Measurements from ENCODE around the gene PRKCZ.

The PRKCZ gene

DNA sequence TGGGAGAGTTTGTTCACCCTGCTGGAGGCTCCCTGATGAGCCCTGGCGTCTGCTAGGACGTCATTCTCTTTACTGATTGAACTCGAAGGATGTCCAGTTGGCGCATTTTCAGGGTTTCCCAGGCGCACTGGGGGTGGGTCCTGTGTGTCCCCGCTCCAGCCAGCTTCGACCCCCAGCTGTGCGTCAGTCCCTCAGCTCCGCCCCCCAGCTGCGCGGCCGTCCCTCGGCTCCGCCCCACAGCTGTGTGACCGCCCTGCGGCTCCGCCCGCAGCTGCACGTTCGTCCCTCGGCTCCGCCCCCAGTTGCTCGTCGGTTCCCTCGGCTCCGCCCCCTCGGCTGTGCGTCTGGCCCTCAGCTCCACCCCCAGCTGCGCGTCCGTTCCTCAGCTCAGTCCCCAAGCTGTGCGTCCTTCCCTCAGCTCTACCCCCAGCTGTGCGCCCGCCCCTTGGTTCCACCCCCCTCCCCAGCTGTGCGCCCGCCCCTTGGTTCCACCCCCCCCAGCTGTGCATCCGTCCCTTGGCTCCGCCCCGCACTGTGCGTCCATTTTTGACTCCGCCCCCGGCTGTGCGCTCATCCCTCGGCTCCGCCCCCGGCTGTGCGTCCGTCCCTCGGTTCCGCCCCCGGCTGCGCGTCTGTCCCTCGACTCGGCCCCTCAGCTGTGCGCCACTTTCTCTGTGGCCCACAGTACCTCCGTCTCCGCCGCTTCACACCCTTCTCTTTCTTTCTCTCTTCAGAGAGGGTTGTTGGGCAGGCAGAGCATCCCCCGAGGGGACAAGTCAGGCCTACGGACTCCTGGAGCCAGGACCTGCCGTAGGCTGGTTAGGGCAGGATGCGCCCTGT, 83.0 kb downstream of the PRKCZ start:
- Histone ChIP-seq H3K9me3 (replicated peaks in 1 of 11) (no peaks in the 10 kb centered on the region), H3K4me2 (peak overlapping the region; percentile 85 to 100 (median 94)), H3K9ac (peak overlapping the region; percentile 50 to 82 (median 65); a peak in 21 of 22 replicates), H3K4me1 (peaks cover 41 to 97% (median 93%) of the 10 kb centered on the region in 10 experiments), H3K27ac (peak overlapping the region; percentile 55 to 73 (median 69)), H3K4me3 (peak overlapping the region; percentile 43 to 72 (median 58)), H3K36me3 (peaks cover 0 to 12% (median 0%) of the 10 kb centered on the region in 11 experiments; a peak in 1 of 22 replicates), H4K20me1 (peaks cover 0 to 95% (median 30%) of the 10 kb centered on the region in 11 experiments; a peak in 16 of 22 replicates), H3K27me3 (peaks cover 0 to 14% (median 0%) of the 10 kb centered on the region in 11 experiments; a peak in 7 of 22 replicates)
- TF ChIP-seq Cebpa-rat (IDR thresholded peaks at IDR 0.05) = no peak

DNA sequence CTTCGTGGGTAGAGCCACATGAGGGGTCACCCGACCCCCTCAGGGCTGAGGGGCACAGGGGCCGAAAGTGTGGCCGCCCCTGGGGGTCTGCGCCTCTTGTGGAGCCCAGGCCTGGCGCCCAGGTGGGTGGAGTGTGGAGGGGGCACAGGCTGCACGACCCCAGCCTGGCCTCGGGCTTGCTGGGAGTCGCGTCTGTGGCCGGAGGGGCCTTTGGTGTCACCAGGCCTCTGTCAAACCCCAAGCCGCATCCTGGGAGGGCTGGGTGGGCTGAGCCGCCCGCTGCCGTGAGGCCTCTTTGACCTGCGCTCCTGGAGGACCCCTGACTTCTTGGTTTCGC, 83.6 kb downstream of the PRKCZ start:
- H4K20me1 ChIP-seq = peaks cover 0 to 95% (median 30%) of the 10 kb centered on the region in 11 experiments; a peak in 16 of 22 replicates
- peak overlapping the region; percentile 30 to 68 (median 58); a peak in 20 of 22 replicates for H3K9ac ChIP-seq
- H3K4me1 ChIP-seq = peaks cover 44 to 97% (median 93%) of the 10 kb centered on the region in 10 experiments
- H3K9me3 ChIP-seq (replicated peaks in 1 of 11) = no peaks in the 10 kb centered on the region
- peak overlapping the region in 8 of 10 experiments; percentile 13 to 61 (median 50); a peak in 14 of 20 replicates for H3K4me3 ChIP-seq
- H3K36me3 ChIP-seq = peaks cover 0 to 12% (median 0%) of the 10 kb centered on the region in 11 experiments; a peak in 1 of 22 replicates
- H3K27me3 ChIP-seq = peaks cover 0 to 20% (median 0%) of the 10 kb centered on the region in 11 experiments; a peak in 7 of 22 replicates
- peak overlapping the region; percentile 42 to 73 (median 60); a peak in 19 of 22 replicates for H3K27ac ChIP-seq
- no peak for TF ChIP-seq Cebpa-rat (IDR thresholded peaks at IDR 0.05)
- H3K4me2 ChIP-seq = peak overlapping the region; percentile 75 to 93 (median 86)

DNA sequence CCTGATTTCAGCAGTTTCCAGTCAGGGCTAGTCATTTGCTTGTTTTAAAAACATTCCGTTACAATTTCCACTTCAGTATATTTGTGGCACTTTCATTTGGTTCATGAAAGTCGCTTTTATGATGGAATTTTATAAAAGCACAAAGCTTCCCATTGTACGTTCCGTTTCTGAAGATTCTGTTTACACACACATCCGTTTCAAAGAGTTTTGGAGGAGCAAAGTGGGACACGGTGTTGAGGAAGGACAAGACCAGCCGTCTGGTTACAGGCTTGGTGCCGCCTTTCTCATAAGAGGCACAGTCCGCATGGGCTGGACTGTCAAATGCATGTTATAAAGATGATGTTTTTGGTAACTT, 84.0 kb downstream of the PRKCZ start:
- no peak overlapping the region for H3K4me3 ChIP-seq
- peak overlapping the region in 10 of 11 experiments; percentile 75 to 93 (median 86); a peak in 20 of 22 replicates for H3K4me2 ChIP-seq
- H3K9ac ChIP-seq = peak overlapping the region in 2 of 11 experiments; percentile 58 to 66; a peak in 3 of 22 replicates
- no peak for TF ChIP-seq Cebpa-rat (IDR thresholded peaks at IDR 0.05)
- H3K9me3 ChIP-seq (replicated peaks in 1 of 11) = no peaks in the 10 kb centered on the region
- H3K4me1 ChIP-seq = peaks cover 44 to 97% (median 93%) of the 10 kb centered on the region in 10 experiments
- H4K20me1 ChIP-seq = peaks cover 0 to 94% (median 30%) of the 10 kb centered on the region in 11 experiments; a peak in 16 of 22 replicates
- peak overlapping the region in 6 of 11 experiments; percentile 47 to 73 (median 62); a peak in 10 of 22 replicates for H3K27ac ChIP-seq
- peaks cover 0 to 12% (median 0%) of the 10 kb centered on the region in 11 experiments; a peak in 1 of 22 replicates for H3K36me3 ChIP-seq
- peaks cover 0 to 22% (median 0%) of the 10 kb centered on the region in 11 experiments; a peak in 7 of 22 replicates for H3K27me3 ChIP-seq

DNA sequence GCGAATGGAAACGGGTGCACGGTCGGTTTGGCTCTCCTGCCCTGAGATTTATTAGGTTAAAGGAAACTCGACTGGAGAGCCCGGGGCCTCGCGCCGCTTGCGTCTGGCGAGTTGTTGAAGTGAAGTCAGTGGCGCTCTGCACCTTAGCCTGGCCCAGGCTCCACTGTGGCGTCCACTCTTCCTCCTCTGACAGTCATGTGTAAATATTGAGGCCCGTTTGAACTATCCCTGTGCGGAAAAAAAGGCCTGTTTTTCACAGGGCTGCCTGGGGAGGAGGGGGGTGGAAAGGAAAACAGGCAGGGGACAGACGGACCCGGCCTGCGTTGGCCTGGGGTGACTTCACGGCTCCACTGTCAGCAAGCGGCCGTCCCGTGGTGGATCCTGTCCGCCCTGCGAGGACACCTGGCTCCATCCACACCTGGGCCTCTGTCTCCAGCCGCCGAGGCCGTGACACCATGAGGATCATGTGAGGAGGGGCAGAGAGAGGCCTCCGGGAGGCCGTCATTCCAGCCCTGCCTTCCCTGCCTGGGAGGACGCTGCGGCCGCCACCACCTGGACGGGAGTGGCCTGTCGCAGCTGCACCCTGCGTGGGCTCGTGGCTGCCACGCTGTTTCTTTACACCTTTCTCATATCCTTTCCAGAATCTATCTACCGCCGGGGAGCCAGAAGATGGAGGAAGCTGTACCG, 84.6 kb downstream of the PRKCZ start:
- H3K4me2 ChIP-seq = peak overlapping the region; percentile 57 to 93 (median 85)
- H3K9ac ChIP-seq = peak overlapping the region in 8 of 11 experiments; percentile 24 to 67 (median 54); a peak in 16 of 22 replicates
- peak overlapping the region in 8 of 11 experiments; percentile 43 to 73 (median 56); a peak in 16 of 22 replicates for H3K27ac ChIP-seq
- no peaks in the 10 kb centered on the region for H3K9me3 ChIP-seq (replicated peaks in 1 of 11)
- peaks cover 0 to 12% (median 0%) of the 10 kb centered on the region in 11 experiments; a peak in 1 of 22 replicates for H3K36me3 ChIP-seq
- H4K20me1 ChIP-seq = peaks cover 0 to 94% (median 30%) of the 10 kb centered on the region in 11 experiments; a peak in 16 of 22 replicates
- H3K4me3 ChIP-seq = no peak overlapping the region; a peak in 1 of 20 replicates
- peaks cover 0 to 22% (median 0%) of the 10 kb centered on the region in 11 experiments; a peak in 7 of 22 replicates for H3K27me3 ChIP-seq
- TF ChIP-seq Cebpa-rat (IDR thresholded peaks at IDR 0.05) = no peak
- H3K4me1 ChIP-seq = peaks cover 44 to 97% (median 93%) of the 10 kb centered on the region in 10 experiments

DNA sequence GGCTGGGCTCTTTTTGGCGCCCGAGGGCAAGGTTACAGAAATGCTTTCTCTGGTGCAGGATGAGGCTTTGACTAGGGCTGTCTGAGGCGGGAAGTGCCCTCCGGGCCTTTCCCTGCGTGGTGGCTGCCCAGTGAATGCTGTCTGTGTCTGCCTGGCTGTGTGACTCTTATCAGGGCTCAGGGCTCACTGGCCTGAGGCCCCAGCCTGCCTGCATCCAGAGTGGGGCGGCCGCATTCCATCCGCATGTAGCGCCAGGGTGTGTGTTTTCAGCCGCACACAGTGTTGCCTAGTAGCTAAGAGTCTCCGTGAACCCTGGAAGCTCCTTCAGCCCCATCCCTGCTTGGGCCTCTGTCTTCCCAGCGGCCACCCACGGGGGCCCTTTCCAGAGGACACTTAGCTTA, 85.2 kb downstream of the PRKCZ start:
- H3K4me1 ChIP-seq = peaks cover 44 to 97% (median 91%) of the 10 kb centered on the region in 10 experiments
- H3K27me3 ChIP-seq = peaks cover 0 to 22% (median 0%) of the 10 kb centered on the region in 11 experiments; a peak in 7 of 22 replicates

DNA sequence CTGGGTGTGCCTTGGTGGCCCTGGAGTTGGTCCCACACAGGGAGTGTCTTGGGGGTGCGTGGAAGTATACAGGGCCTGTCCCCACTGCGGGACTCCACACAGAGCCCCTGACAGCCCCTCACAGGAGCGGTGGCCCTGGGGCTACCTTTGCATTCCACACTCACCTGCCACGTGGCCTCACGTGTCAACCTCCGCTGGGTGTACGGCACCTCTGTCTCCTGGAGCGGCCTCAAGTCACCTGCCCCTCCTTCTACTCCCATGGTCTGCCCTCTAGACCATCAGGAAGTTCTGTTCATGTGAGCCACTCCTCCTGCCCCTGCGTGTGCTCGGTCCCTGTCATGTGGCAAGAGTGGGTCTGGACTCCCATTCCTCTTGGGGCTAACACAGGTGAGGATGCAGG, 85.7 kb downstream of the PRKCZ start:
- Histone ChIP-seq H3K9ac (peak overlapping the region in 7 of 11 experiments; percentile 21 to 67 (median 52); a peak in 9 of 22 replicates), H3K27me3 (peaks cover 0 to 22% (median 0%) of the 10 kb centered on the region in 11 experiments; a peak in 7 of 22 replicates), H3K27ac (peak overlapping the region in 5 of 11 experiments; percentile 43 to 73 (median 58); a peak in 9 of 22 replicates), H3K4me2 (peak overlapping the region; percentile 57 to 93 (median 85); a peak in 20 of 22 replicates), H4K20me1 (peaks cover 0 to 94% (median 30%) of the 10 kb centered on the region in 11 experiments; a peak in 15 of 22 replicates), H3K4me3 (no peak overlapping the region; a peak in 1 of 20 replicates), H3K36me3 (peaks cover 0 to 12% (median 0%) of the 10 kb centered on the region in 11 experiments; a peak in 1 of 22 replicates), H3K9me3 (replicated peaks in 1 of 11) (no peaks in the 10 kb centered on the region), H3K4me1 (peaks cover 44 to 93% (median 86%) of the 10 kb centered on the region in 10 experiments)
- no peak for TF ChIP-seq Cebpa-rat (IDR thresholded peaks at IDR 0.05)

More for the DNA sequence above, 85.2 kb downstream of the PRKCZ start:
- H4K20me1 ChIP-seq = peaks cover 0 to 94% (median 30%) of the 10 kb centered on the region in 11 experiments; a peak in 16 of 22 replicates
- peak overlapping the region in 1 of 10 experiments; percentile 9; a peak in 1 of 20 replicates for H3K4me3 ChIP-seq
- no peak for TF ChIP-seq Cebpa-rat (IDR thresholded peaks at IDR 0.05)
- peak overlapping the region; percentile 57 to 93 (median 85) for H3K4me2 ChIP-seq
- H3K9me3 ChIP-seq (replicated peaks in 1 of 11) = no peaks in the 10 kb centered on the region
- peak overlapping the region in 8 of 11 experiments; percentile 24 to 67 (median 54); a peak in 15 of 22 replicates for H3K9ac ChIP-seq
- H3K36me3 ChIP-seq = peaks cover 0 to 12% (median 0%) of the 10 kb centered on the region in 11 experiments; a peak in 1 of 22 replicates
- peak overlapping the region in 8 of 11 experiments; percentile 43 to 73 (median 56); a peak in 16 of 22 replicates for H3K27ac ChIP-seq

DNA sequence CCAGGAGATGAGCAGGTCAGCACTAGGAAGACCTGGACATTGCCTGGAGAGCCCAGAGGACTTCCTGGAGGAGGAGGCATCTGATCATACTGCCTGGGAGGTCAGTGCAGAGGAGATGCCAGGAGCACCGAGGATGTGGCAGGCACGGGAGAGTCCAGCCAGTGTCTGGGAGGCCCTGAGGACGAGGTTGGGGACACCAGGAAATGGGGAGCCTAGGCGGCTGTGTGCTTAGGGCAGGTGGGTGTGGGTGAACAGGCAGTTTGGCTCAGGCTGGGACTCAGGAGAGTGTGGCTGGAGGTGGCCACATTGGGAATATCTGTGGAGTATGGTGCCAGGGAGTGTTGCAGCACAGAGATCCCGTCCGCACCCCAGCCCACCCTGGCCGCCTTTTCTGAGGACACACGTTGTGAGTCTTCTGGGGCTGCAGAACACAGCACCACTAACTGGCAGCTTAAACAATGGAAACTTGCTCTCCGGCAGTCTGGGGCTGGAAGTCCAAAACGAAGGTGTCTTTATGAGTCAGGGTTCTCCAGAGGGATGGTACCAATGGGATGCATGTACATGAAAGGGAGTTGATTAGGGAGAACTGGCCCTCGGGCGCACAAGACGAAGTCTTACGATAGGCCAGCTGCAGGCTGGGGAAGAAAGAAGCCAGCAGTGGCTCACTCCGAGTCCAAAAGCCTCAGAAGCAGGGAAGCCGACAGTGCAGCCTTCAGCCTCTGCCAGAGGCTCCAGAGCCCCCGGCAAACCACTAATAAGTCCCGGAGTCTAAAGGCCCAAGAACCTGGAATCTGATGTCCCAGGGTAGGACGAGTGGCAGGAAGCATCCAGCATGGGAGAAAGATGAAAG, 86.4 kb downstream of the PRKCZ start:
- H3K27ac ChIP-seq = 0 out of 22 replicates have a peak overlapping the region, but pooled peaks of 4 of the 11 experiments have one; percentile 55 to 73 (median 64)
- peak overlapping the region in 4 of 11 experiments; percentile 10 to 67 (median 50); a peak in 3 of 22 replicates for H3K9ac ChIP-seq
- H3K36me3 ChIP-seq = peaks cover 0 to 13% (median 0%) of the 10 kb centered on the region in 11 experiments; a peak in 1 of 22 replicates
- H3K9me3 ChIP-seq (replicated peaks in 1 of 11) = no peaks in the 10 kb centered on the region
- TF ChIP-seq Cebpa-rat (IDR thresholded peaks at IDR 0.05) = no peak
- H3K4me3 ChIP-seq = no peak overlapping the region; a peak in 1 of 20 replicates
- peaks cover 44 to 87% (median 79%) of the 10 kb centered on the region in 10 experiments for H3K4me1 ChIP-seq
- H3K27me3 ChIP-seq = peaks cover 0 to 22% (median 0%) of the 10 kb centered on the region in 11 experiments; a peak in 7 of 22 replicates
- peaks cover 0 to 89% (median 28%) of the 10 kb centered on the region in 11 experiments; a peak in 15 of 22 replicates for H4K20me1 ChIP-seq
- peak overlapping the region; percentile 70 to 93 (median 85); a peak in 20 of 22 replicates for H3K4me2 ChIP-seq
